Jurkat, Clone E6-1 (cell line): ENCODE data around the gene SARS1. TPM values are rescaled to one million over a fixed set of nuclear protein-coding genes. Genes with fewer than 3 reads are reported as not detected.
"Not testable (repeated sequence)": the region's sequence is repeated elsewhere in the genome, so short reads cannot be mapped to it uniquely, and the experiment has no call there.

Experiments
- DNase-seq: peaks from one replicate; pipeline ENCODE4 v3.0.0-alpha.2; 2011; ENCODE audit warnings: low read depth, low spot score
- H3K4me3 ChIP-seq: 2 replicates; pipeline ENCODE4 v1.5.1; 2011; ENCODE audit warnings: mild to moderate bottlenecking, low read length, control low read depth, moderate library complexity
- polyA plus RNA-seq: library from polyadenylated mRNA; unstranded; fragments of >200 nt; gene quantifications from one replicate; pipeline ENCODE4 v1.2.1, GENCODE V29; 2012; ENCODE audit warnings: missing spikeins; ENCODE audit not compliant: insufficient read length, insufficient read depth

Gene SARS1, protein sequence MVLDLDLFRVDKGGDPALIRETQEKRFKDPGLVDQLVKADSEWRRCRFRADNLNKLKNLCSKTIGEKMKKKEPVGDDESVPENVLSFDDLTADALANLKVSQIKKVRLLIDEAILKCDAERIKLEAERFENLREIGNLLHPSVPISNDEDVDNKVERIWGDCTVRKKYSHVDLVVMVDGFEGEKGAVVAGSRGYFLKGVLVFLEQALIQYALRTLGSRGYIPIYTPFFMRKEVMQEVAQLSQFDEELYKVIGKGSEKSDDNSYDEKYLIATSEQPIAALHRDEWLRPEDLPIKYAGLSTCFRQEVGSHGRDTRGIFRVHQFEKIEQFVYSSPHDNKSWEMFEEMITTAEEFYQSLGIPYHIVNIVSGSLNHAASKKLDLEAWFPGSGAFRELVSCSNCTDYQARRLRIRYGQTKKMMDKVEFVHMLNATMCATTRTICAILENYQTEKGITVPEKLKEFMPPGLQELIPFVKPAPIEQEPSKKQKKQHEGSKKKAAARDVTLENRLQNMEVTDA
- polyA plus RNA-seq = 155 TPM

DNA sequence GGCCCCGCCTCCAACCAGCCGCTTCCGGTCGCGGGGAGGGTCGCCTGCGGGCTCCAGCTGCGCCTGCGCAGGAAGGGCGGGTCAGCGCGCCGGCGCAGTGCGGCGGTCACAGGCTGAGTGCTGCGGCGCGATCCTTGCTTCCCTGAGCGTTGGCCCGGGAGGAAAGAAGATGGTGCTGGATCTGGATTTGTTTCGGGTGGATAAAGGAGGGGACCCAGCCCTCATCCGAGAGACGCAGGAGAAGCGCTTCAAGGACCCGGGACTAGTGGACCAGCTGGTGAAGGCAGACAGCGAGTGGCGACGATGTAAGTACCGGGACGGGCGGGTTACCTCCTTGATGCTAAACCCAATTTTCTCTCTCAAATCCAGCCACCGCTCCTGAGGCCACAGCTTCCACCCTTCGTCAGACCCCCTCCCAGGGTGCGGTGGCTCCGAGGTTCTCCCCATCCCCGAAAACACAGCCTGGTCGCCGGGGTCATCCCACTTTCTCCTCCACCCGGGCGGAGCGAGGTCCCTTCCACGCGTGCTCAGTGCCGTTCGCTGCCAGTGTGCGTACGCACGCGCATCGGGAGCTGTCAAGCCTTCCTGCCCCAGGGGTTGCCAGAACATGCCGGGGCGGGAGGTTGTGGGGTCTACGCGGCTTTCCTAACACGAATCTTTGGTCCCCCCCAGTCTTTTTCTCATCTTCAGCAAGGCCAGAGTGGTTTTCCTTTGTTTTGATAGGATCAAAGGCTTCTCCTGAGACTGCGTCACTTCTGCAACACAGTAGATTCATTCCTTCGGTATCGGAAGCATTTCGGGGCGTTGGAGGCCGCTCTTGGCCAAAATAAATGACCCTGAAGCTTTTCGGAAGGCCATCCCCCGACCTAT lies at the start of gene SARS1:
Gene SARS1 (plus strand): TSS at position 95 of the 870 bp plus-strand sequence. CDS start 75 bp downstream, at position 170.
- peak within 1 kb of the TSS; percentile 77 for H3K4me3 ChIP-seq

DNA sequence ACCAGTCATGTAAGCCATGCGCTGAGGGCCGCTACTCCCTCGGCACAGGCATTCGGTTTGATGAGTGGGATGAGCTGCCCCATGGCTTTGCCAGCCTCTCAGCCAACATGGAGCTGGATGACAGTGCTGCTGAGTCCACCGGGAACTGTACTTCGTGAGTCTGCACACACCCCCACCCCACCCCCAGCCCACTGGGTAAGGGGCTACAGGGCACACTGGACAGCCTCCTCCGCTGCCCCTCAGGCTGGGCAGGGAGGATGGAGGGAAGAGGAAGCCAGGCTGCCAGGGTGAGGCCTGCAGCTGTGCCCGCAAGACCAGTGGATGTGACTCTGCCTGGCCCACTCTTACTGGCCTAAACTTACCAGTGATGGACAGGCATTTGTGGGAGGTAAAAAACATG lies 49.2 kb upstream of the SARS1 start:
- no peak for DNase-seq
- no peak overlapping the region for H3K4me3 ChIP-seq

More for the DNA sequence above, at the start of gene SARS1:
- DNase-seq = peak; percentile 80

DNA sequence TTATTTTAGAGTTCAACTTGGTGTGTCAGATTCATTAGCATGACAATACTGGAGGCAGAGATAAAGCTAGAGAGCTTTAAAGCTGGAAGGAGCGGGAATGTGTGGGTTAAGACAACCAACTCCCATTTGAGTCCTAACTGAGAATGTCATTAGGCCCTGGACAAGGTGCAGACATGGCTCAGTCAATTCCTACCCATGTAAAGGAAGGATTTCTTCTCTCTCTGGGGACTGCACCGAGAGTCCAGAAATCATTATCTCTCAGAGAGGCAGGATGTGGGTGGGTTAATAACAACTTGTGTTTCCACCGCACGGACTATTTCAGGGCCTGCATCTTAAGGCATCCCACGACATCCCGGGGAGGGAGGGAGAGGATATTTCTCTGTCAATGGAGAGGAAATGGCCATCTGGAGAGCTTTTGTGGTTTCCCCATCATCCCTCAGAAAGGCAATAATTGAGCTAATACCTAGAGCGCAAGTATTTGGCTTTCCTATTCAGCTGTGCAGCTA lies 46.7 kb upstream of the SARS1 start:
- no peak overlapping the region for H3K4me3 ChIP-seq
- no peak for DNase-seq

DNA sequence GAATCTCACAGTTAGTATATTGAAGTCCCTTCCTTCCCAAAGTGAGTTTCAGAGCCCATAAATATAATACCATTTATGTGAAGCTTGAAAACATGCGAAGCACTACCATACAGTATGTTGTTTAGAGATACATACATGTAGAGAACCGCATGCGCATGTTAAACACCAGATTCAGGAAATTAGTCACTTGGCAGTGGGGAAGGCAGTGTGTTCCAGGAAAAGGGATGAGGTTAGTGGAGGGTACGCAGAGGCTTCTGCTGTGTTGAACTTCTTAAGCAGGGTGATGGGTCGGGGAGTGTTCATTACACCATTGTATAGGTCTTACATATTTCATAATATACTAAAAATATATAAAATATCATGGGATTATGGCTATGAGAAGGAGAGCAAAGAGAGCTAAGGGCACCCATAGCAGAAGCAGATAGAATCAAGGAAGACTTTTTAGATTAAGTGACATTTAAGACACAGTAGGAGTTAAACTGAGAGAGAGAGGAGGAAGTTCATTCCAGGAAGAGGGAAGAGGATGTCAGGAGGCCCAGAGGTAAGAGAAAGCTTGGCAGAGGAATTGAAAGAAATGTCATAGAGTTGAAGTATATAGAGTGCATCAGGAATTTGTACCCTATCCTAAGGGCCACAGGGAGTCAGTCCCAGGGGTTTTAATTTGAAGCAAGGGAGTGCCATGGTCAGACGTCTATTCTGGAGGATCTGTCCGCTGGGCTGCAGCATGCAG lies 43.5 kb upstream of the SARS1 start:
- H3K4me3 ChIP-seq = no peak overlapping the region
- no peak for DNase-seq

DNA sequence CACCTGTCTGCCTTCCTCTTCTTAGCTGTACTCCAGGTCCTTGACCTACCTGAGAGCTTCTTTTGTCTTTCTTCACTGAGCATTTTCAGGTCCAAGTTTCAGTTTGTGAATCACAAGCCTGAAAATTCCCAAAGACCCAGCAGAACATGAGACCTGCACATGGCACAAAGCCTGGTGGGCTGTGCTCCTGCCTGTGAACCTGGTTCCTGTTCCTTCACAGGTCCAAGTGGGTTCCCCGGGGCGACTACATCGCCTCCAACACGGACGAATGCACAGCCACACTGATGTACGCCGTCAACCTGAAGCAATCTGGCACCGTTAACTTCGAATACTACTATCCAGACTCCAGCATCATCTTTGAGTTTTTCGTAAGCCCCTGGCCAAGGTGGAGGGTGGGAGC lies 42.1 kb upstream of the SARS1 start:
- no peak for DNase-seq

DNA sequence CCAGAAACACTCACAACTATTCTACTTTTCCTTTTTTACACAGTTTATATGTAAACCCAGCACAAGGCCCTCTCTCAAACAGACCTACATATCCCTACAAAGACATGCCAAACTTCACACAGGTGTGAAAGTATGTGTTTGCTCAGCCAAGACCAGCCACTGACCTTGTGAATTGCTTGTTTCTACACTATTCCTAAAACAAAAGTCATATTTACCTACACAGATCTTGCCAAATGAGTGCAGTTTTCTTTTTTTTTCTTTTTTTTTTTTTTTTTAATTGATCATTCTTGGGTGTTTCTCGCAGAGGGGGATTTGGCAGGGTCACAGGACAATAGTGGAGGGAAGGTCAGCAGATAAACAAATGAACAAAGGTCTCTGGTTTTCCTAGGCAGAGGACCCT lies 37.4 kb upstream of the SARS1 start:
- DNase-seq, H3K4me3 ChIP-seq: not testable (repeated sequence)

More for the DNA sequence above, 42.1 kb upstream of the SARS1 start:
- no peak overlapping the region for H3K4me3 ChIP-seq

DNA sequence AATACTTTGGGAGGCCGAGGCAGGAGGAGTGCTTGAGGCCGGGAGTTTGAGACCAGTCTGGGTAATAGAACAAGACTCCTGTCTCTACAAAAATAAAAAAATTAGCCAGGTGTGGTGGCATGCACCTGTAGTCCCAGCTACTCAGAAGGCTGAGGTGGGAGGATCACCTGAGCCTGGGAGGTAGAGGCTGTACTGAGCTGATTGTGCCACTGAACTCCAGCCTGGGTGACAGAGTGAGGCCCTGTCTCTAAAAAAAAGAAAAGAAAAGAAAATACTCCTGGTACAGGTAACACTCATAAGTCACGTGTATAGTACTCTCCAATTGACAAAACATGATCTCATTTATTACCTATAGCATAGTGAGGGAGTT lies 33.0 kb upstream of the SARS1 start:
- H3K4me3 ChIP-seq, DNase-seq: not testable (repeated sequence)

DNA sequence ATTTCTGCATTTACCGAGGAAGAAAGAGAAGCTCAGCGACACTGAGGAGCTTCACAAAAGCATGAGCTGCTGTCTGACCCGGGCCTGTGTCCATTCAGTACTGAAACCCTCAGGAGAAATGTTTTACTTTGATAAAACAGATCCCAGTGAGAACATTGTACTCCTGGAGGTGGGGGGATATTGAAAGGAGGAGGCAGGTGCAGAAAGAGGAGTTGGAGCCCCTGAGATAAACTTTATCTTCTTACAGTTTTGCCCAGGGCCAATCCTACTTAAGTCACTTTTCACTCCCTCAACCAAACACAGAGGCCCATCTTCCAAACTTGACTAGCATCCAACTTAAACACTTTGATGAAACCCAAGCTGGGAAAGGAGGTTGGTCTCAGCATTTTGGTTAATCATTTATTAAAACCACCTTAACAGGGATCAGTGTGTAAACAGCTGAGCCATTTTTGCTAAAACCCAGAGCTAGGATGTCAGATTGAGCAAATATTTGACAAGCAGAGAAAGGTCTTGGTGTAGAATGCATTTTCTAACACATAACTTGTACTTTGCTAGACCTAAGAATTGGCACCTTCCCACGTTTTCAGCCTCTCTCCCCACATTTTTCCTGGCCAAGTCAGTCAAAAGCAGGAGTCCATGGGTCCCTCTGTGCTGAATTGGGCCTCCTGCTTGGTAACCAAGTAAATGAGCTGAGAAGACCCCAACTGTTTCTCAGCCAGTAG lies 32.5 kb upstream of the SARS1 start:
- no peak overlapping the region for H3K4me3 ChIP-seq
- DNase-seq = no peak

DNA sequence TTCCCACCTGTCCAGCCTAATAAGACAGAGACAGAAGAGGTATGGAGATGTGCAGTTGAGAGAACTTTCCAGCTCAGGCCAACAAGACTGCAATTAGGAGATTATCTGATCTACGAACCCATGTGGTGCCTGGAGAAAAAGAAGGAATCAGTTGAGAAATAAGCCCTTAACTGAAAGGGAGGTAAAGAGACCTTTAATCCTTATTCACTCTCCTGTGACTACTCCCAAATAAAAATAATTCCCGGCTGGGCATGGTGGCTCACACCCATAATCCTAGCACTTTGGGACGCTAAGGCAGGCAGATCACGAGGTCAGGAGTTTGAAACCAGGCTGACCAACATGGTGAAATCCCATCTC lies 31.9 kb upstream of the SARS1 start:
- H3K4me3 ChIP-seq = no peak overlapping the region
- no peak for DNase-seq

DNA sequence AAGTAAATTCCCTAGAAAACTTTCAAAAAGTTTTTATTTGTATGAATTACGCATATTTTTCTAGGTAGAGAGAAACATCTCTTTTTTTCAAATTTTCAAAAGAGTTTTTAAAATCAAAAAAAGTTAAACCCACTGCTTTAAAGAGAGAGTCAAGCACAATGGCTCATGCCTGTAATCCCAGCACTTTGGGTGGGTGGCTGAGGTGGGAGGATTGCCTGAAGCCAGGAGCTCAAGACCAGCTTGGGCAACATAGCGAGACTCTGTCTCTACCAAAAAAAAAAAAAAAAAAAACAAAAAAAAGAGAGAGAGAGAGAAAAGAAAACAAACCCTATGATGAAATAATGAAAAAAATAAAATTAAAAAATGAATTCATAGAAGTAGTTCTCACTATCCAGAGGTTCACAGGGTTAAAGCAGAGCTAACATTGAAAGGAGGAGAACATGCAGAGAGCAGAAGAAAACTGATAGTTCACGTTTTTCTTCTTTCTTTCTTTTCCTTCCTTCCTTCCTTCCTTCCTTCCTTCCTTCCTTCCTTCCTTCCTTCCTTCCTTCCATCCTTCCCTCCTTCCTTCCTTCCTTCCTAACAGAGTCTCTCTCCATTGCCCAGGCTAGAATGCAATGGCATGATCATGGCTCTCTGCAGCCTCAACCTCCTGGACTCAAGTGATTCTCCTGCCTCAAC lies 30.5 kb upstream of the SARS1 start:
- H3K4me3 ChIP-seq = no peak overlapping the region
- DNase-seq = no peak

DNA sequence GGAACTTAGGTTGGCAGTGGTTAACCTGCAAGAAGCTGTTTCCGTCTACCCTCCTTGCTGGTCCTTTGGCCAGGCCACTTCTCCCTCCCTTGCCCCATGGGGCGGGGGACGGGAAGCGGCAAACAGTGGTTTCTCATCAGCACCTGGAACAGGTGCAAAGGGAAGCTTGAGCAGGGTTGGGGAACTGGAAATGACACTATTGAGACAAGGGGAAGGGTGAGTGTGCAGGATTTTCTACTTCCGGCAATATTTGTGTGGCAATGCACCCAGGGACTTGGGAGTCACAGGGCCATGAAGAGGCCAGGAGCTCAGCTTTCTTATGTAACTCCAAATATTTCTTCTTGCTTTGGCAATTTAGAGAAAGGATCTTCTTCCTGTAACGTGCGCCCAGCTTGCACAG lies 29.0 kb upstream of the SARS1 start:
- no peak for DNase-seq
- H3K4me3 ChIP-seq = no peak overlapping the region

DNA sequence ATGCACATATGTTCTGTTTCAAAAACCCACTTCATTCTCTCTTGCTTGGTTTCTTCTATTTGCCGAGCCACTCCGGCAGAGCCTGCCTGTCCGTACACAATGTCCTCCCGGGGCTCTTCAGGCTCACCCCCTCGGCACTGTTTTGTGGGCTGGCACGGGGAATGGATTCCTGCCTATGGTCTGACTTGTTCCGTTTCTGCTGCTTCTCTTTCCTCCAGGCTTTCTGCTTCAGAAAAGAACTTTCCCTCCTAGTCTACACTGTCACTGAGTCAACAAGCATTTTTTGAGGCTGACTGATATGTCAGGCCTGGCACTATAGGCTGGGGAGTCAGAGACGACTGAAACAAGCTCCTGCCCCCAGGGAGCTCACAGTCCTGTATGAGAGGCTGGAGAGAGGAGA lies 28.4 kb upstream of the SARS1 start:
- H3K4me3 ChIP-seq = no peak overlapping the region
- DNase-seq = no peak

DNA sequence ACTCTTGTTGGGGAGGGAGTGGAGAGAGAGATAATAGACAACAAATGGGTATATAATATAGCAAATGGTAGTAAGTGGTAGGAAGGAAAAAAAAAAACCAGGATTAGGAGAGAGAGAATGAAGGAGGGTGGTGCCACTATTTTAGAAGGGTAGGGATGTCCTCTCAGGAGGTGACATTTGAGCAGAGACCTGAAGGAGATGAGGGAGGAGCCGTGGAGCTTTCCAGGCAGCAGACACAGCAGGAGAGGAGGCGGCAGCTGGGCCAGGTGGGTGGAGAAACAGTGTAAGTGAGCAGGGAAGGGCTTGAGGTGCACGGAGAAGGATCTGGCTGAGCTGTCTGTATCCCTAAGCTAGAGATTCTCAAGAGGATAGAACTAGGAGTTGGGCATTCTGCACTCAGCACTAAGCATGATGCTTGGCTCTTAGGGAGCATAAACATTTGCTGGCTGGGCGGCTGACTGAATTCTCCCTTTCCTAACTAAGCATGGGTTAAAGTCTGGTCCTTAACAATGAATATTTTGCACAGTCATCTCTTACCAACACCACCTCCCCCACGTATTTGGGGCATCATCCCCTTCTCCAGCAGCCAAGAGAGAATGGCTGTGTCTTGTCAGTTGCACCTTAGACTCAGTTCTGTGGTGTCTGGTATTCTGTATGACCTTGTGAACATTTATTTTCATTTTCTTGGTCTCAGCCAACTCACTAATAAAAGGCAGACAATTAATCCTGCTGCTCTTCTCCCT lies 27.6 kb upstream of the SARS1 start:
- no peak for DNase-seq

DNA sequence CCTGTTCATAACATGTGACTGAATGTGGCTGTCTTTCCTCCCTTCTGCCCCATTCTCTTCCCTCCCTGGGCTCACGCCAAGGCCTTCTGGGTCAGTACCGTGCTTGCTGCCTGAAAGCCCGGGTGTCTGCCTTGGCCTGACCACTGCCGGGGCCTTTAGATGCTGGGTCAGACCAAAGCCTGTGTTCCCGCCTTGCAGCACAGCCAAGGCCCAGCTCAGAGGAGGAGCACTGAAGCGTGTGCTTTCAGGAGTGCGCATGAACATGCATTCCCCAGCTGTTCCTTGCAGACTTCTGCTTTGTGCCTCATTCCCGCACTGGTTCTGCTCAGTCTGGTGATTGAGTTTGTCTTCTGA lies 27.0 kb upstream of the SARS1 start:
- H3K4me3 ChIP-seq = no peak overlapping the region
- DNase-seq = no peak

More for the DNA sequence above, 27.6 kb upstream of the SARS1 start:
- no peak overlapping the region for H3K4me3 ChIP-seq

DNA sequence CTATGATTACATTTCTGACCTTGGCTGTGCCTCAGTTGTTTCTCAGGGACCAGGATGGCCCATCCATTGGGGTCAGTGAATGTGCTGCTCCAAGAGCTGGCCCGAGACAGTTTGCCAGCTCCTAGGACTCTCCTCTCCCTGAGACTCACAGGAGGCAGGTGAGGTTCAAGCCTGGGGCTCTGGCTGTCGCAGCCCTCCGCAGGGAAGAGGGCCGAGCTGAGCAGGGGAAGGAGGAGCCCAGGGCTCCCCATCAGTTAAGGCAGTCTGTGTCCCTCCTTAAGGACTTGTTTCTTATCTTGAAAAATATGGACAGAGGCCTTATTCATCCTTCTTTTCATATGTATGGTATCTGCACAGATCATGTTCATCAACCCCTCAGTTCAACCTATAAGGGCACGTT lies 26.6 kb upstream of the SARS1 start:
- no peak for DNase-seq
- H3K4me3 ChIP-seq = no peak overlapping the region

DNA sequence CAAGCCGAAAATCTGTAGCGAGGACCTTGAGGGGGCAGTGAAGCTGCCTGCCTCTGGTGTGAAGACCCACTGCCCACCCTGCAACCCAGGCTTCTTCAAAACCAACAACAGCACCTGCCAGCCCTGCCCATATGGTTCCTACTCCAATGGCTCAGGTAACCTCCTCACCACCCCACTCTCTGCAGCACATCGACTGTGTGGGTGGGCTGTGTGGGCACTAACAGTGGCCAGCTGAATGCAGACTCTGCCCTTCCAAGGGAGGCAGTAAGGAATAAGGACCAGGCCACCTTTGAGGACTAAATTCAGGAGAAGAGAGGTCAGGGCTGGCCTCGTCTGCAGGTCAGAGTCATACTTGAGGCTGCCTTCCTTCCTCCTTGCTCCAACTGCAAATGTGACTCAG lies 25.5 kb upstream of the SARS1 start:
- H3K4me3 ChIP-seq = no peak overlapping the region
- no peak for DNase-seq

DNA sequence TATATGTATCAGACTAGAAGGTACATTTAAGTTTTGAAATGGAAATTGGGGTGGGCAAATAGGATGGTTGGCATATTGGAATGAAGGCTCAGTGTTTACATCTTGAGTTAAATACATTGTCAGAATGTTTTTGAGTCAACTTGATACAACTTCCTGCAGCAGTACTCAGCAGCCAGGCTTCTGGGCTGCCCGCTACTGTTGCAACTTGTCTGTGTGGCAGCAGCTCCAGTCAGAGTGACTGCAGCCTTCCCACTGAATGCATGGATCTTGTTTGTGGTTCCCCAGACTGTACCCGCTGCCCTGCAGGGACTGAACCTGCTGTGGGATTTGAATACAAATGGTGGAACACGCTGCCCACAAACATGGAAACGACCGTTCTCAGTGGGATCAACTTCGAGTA lies 24.9 kb upstream of the SARS1 start:
- H3K4me3 ChIP-seq = no peak overlapping the region
- DNase-seq = no peak

DNA sequence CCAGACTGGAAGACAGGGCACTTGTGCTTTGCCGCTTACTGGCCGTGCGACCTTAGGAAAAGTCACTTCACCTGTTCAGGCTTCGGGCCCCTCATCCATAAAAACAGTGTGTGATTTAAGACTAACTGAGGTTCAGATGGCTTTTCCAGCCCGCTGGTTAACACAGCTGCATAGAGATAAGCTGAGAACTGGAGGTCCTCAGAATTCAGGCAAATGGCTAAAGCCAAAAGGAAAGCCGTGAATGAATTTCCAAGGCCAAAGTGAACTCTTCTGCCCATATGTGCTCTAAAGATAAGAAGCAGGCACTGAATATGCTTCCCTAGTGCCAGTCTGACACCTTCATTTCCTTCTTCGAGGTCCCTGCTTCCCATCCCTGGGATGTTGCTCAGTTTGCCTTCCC lies 23.5 kb upstream of the SARS1 start:
- H3K4me3 ChIP-seq = no peak overlapping the region
- no peak for DNase-seq
